Measurements from ENCODE around the gene EDAR.

Gene EDAR

GRCh38 chr2:109001201-109001600 is 12.2 kb upstream of the EDAR start:
- H3K27ac ChIP-seq = no peak overlapping the region
- TF ChIP-seq, protein P1, sequence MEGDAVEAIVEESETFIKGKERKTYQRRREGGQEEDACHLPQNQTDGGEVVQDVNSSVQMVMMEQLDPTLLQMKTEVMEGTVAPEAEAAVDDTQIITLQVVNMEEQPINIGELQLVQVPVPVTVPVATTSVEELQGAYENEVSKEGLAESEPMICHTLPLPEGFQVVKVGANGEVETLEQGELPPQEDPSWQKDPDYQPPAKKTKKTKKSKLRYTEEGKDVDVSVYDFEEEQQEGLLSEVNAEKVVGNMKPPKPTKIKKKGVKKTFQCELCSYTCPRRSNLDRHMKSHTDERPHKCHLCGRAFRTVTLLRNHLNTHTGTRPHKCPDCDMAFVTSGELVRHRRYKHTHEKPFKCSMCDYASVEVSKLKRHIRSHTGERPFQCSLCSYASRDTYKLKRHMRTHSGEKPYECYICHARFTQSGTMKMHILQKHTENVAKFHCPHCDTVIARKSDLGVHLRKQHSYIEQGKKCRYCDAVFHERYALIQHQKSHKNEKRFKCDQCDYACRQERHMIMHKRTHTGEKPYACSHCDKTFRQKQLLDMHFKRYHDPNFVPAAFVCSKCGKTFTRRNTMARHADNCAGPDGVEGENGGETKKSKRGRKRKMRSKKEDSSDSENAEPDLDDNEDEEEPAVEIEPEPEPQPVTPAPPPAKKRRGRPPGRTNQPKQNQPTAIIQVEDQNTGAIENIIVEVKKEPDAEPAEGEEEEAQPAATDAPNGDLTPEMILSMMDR (IDR thresholded peaks at IDR 0.05) = no peak
- H3K4me3 ChIP-seq = no peak overlapping the region
- no peak for DNase-seq (ENCODE audit: low spot score)

GRCh38 chr2:109000738-109001137 is 11.7 kb upstream of the EDAR start:
- TF ChIP-seq, protein P1 (IDR thresholded peaks at IDR 0.05) = no peak
- DNase-seq (ENCODE audit: low spot score) = no peak
- H3K27ac ChIP-seq = no peak overlapping the region
- no peak overlapping the region for H3K4me3 ChIP-seq

GRCh38 chr2:108998911-108999310 is 9.9 kb upstream of the EDAR start:
- TF ChIP-seq, protein P1 (IDR thresholded peaks at IDR 0.05) = no peak
- no peak for DNase-seq (ENCODE audit: low spot score)
- Histone ChIP-seq H3K4me3 (no peak overlapping the region), H3K27ac (no peak overlapping the region)

- no peak overlapping the region for H3K4me3 ChIP-seq
- TF ChIP-seq, protein P1 (IDR thresholded peaks at IDR 0.05) = no peak
- DNase-seq (ENCODE audit: low spot score) = no peak
- H3K27ac ChIP-seq = no peak overlapping the region
Observed at GRCh38 chr2:108994178-108994577, 5.2 kb upstream of the EDAR start.

DNA sequence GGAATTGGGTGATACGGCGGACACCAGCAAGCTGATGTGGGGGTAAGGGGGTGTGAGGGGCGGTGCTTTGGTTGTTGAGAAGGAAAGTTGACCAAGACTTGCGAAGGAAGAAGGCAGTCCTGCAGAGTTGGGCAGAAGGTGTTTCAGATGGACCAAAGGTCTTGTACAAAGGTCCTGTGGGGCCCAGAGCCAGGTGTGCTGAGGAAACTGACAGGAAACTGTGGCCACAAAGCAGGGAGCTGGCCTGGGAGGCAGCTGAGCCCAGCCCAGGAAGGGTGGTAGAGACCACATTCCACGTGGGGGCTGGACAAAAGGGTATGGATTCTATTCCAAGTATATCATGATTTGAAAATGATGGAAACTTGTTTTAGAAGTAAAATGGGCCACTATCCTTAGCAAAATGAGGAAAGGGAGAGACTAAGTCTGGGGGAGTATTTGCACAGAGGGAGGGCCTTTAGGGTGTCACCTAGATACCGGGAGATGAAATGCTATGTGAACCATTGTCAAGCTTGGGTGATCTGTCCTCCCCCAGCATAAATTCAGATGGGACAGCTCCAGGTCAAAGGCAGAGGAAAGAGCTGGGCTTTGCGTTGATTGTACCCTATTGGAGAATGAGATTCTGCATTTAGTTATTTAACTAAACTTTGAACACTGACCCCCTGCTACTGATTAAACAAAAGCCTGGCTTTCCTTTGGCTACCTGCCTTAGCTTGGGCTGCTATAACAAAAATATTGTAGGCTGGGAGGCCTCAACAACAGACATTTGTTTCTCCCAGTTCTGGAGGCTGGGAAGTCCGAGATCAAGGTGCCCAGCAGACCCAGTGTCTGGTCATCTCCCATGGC is 4.3 kb upstream of the EDAR start:
- Histone ChIP-seq H3K4me3 (no peak overlapping the region), H3K27ac (no peak overlapping the region)
- no peak for DNase-seq (ENCODE audit: low spot score)
- TF ChIP-seq, protein P1 (IDR thresholded peaks at IDR 0.05) = no peak

GRCh38 chr2:108988076-108988795 is 784 bp downstream of the EDAR start:
- H3K4me3 ChIP-seq = no peak overlapping the region
- TF ChIP-seq, protein P1 (IDR thresholded peaks at IDR 0.05) = no peak
- DNase-seq (ENCODE audit: low spot score) = no peak
- no peak overlapping the region for H3K27ac ChIP-seq
